K562 (cell line): ENCODE data around the gene RBM20. TPM values are rescaled to one million over a fixed set of nuclear protein-coding genes. Genes with fewer than 3 reads are reported as not detected.

ENCODE experiments used
- ATAC-seq: fragments of 200-7000 bp; cut with Tn5 transposase; 3 replicates; pipeline ENCODE4 v1.9.1; 2020; ENCODE audit warnings: moderate library complexity
- BruUV-seq: library from RNA; stranded (reverse); fragments of 400-500 nt; replicated peaks from 2 replicates; lab custom pipeline; 2021; lab: Mats Ljungman, UMichigan
- CTCF ChIA-PET: fragments of 300-600 bp; formaldehyde crosslinking; extraction: SDS; loops from one replicate; lab custom pipeline; 2021; ENCODE audit warnings: low intra/inter-chr PET ratio; lab: Yijun Ruan, JAX
- POLR2A ChIA-PET: fragments of 300-600, 350-650 bp; sonication (Branson Sonifier 250); formaldehyde crosslinking; extraction: SDS; loops from one replicate; lab custom pipeline; 2021; ENCODE audit warnings: antibody characterized with exemption, inconsistent platforms; lab: Yijun Ruan, JAX
- DNase-seq, 4 experiments: peaks; one replicate each; pipeline versions ENCODE4 v3.0.0 to v3.0.0-alpha.2; 2011 to 2018; ENCODE audit warnings: low spot score in 3 of 4, mixed read lengths in 3 of 4; ENCODE audit errors: extremely low read depth in 1 of 4
- FAIRE-seq: peaks from 2 replicates; lab custom pipeline; 2011; peaks lifted over from hg19 to GRCh38; lab: Jason Lieb, UNC
- H2AFZ ChIP-seq: 2 replicates; pipeline ENCODE4 v1.6.0; 2011; ENCODE audit warnings: low read depth, low read length, control low read depth, inconsistent platforms
- H3K27ac ChIP-seq: fragments of 200-600 bp; 3 replicates; pipeline ENCODE4 v1.8.0; 2011; ENCODE audit warnings: low read depth, mild to moderate bottlenecking, control low read depth, inconsistent platforms, low read length, moderate library complexity, mixed read lengths; ENCODE audit errors: extremely low read depth
- H3K27me3 ChIP-seq, 2 experiments: fragments of 300-600 bp in 1 of 2; 2 replicates in 1 of 2; 3 replicates in 1 of 2; pipeline versions ENCODE4 v1.6.0 to v1.8.0; 2011; ENCODE audit warnings: inconsistent platforms in 2 of 2, low read length in 2 of 2, mild to moderate bottlenecking in 1 of 2, mixed read lengths in 1 of 2, moderate library complexity in 1 of 2; ENCODE audit not compliant: control insufficient read depth in 2 of 2, insufficient read depth in 2 of 2
- H3K36me3 ChIP-seq: fragments of 300-600 bp; 3 replicates; pipeline ENCODE4 v1.8.0; 2011; ENCODE audit warnings: mild to moderate bottlenecking, low read length, inconsistent platforms; ENCODE audit not compliant: control insufficient read depth, insufficient read depth
- H3K4me1 ChIP-seq, 2 experiments: fragments of 200-600 bp in 1 of 2; replicated peaks in 1 of 2; 2 replicates in 1 of 2; 3 replicates in 1 of 2; pipeline versions ENCODE4 v1.5.1 to v1.8.0; 2011; ENCODE audit warnings: inconsistent platforms in 2 of 2, low read length in 2 of 2, mild to moderate bottlenecking in 1 of 2, mixed read lengths in 1 of 2, moderate library complexity in 1 of 2; ENCODE audit not compliant: control insufficient read depth in 2 of 2, insufficient read depth in 2 of 2
- H3K4me2 ChIP-seq: 2 replicates; pipeline ENCODE4 v1.6.1; 2011; ENCODE audit warnings: low read length, control low read depth, inconsistent platforms, mixed read lengths; ENCODE audit not compliant: insufficient read depth
- H3K4me3 ChIP-seq: fragments of 200-600 bp; sonication (generic), shearing (Covaris generic); 2 replicates; pipeline ENCODE4 v1.5.1; 2016; ENCODE audit warnings: control low read depth, inconsistent platforms
- H3K79me2 ChIP-seq: fragments of 200-600 bp; 3 replicates; pipeline ENCODE4 v1.8.0; 2011; ENCODE audit warnings: low read length, inconsistent platforms; ENCODE audit not compliant: control insufficient read depth, insufficient read depth
- H3K9ac ChIP-seq, 2 experiments: 2 replicates each; pipeline versions ENCODE4 v1.6.0 to v1.6.1; 2011; ENCODE audit warnings: low read depth in 2 of 2, low read length in 2 of 2, control low read depth in 1 of 2, inconsistent platforms in 1 of 2, mild to moderate bottlenecking in 1 of 2, mixed read lengths in 1 of 2; ENCODE audit not compliant: insufficient read depth in 1 of 2
- H3K9me1 ChIP-seq: one replicate; pipeline ENCODE4 v1.6.0; 2011; ENCODE audit warnings: inconsistent platforms, mild to moderate bottlenecking, low read length, moderate library complexity; ENCODE audit not compliant: control insufficient read depth, insufficient read depth
- H3K9me3 ChIP-seq: replicated peaks from 2 replicates; pipeline ENCODE4 v1.5.1; 2011; ENCODE audit warnings: low read depth, low read length, inconsistent platforms; ENCODE audit not compliant: control insufficient read depth, insufficient read depth
- H4K20me1 ChIP-seq: replicated peaks from 2 replicates; pipeline ENCODE4 v1.6.1; 2011; ENCODE audit warnings: low read length, inconsistent platforms, mixed read lengths; ENCODE audit not compliant: control insufficient read depth, insufficient read depth
- FOS ChIP-seq: IDR thresholded peaks from 3 replicates; pipeline ENCODE4 v1.6.1; 2011; ENCODE audit not compliant: insufficient read length; ENCODE audit errors: extremely low read depth
- GTF2A2 ChIP-seq: IDR thresholded peaks from 2 replicates; pipeline ENCODE4 v1.6.1; 2016; ENCODE audit warnings: mild to moderate bottlenecking, missing genetic modification characterization, missing compliant biosample characterization
- MAX ChIP-seq: sonication (generic); formaldehyde crosslinking; IDR thresholded peaks from 2 replicates; pipeline ENCODE4 v1.9.0; 2022; ENCODE audit warnings: mild to moderate bottlenecking, missing genetic modification reagents
- MBD2 ChIP-seq: sonication (generic); IDR thresholded peaks from 2 replicates; pipeline ENCODE4 v1.6.1; 2016; ENCODE audit warnings: low read depth, borderline replicate concordance
- MEF2D ChIP-seq: conservative IDR thresholded peaks from 2 replicates; pipeline ENCODE4 v1.6.1; 2016; ENCODE audit warnings: low read depth, missing genetic modification characterization, missing compliant biosample characterization
- MYBL2 ChIP-seq, 2 experiments: fragments of 450-650 bp in 1 of 2; sonication (generic) in 1 of 2; formaldehyde crosslinking in 1 of 2; IDR thresholded peaks; 2 replicates each; pipeline versions ENCODE4 v1.6.1 to v1.8.1; 2017 to 2022; ENCODE audit warnings: borderline replicate concordance in 1 of 2, inconsistent platforms in 1 of 2, low read depth in 1 of 2, mild to moderate bottlenecking in 1 of 2, missing genetic modification reagents in 1 of 2, moderate library complexity in 1 of 2
- RBM25 ChIP-seq: fragments of 200-400 bp; formaldehyde crosslinking; IDR thresholded peaks from 2 replicates; pipeline ENCODE4 v1.6.1; 2018; ENCODE audit warnings: low read length, low read depth, moderate library complexity; ENCODE audit not compliant: severe bottlenecking
- TARDBP ChIP-seq: fragments of 450-650 bp; IDR thresholded peaks from 2 replicates; pipeline ENCODE4 v1.6.1; 2016
- ZFPM2 ChIP-seq: fragments of 250-450 bp; sonication (Bioruptor Pico); IDR thresholded peaks from 2 replicates; pipeline ENCODE4 v1.5.1; 2022; ENCODE audit warnings: mild to moderate bottlenecking
- ZFX ChIP-seq: sonication (generic); formaldehyde crosslinking; IDR thresholded peaks from 2 replicates; pipeline ENCODE4 v1.8.0; 2022; ENCODE audit warnings: mild to moderate bottlenecking, missing genetic modification reagents, moderate library complexity
- ZNF609 ChIP-seq: sonication (generic); formaldehyde crosslinking; IDR thresholded peaks from 2 replicates; pipeline ENCODE4 v1.8.1; 2023; ENCODE audit warnings: missing genetic modification reagents, mild to moderate bottlenecking, borderline replicate concordance
- ZNF717 ChIP-seq: fragments of 250-450 bp; sonication (Bioruptor Pico); IDR thresholded peaks from 2 replicates; pipeline ENCODE4 v1.5.0; 2021
- WGBS: fragments of 100-300 bp; shearing (Covaris generic); methylation state at CpG from one replicate; pipeline ENCODE4 v1.1.6; 2016; ENCODE audit warnings: low coverage, mixed read lengths; ENCODE audit not compliant: insufficient coverage; ENCODE audit errors: missing lambda C conversion rate; 5-methylcytosine and 5-hydroxymethylcytosine counted together
- in situ Hi-C: fragments of 300-500 bp; cut with MboI; formaldehyde crosslinking; loops from 4 replicates; pipeline ENCODE4 v1.15.0; 2018; ENCODE audit warnings: inconsistent platforms, mixed read lengths
- intact Hi-C: fragments of 100-400 bp; cut with micrococcal nuclease; formaldehyde crosslinking; loops from 2 replicates; pipeline ENCODE4 v1.14.2; 2022
- polyA plus RNA-seq, 8 experiments: library from polyadenylated mRNA; depleted of rRNA in 4 of 8; stranded (reverse) in 5 of 8; unstranded in 3 of 8; fragments of >200 nt; fragmentation: Nextera tagmentation in 2 of 8; fragmentation: Illumina TruSeq in 1 of 8; extraction: Ambion mirVana in 2 of 8; extraction: Trizol in 1 of 8; gene quantifications; 2 replicates each; pipeline versions ENCODE4 v1.2.1 to v1.2.3, GENCODE V29; 2011 to 2014; ENCODE audit warnings: inconsistent platforms in 1 of 8, missing spikeins in 1 of 8
- total RNA-seq, 7 experiments: library from RNA; depleted of rRNA in 6 of 7; stranded (reverse); fragments of >200 nt in 6 of 7; fragmentation: Illumina TruSeq in 2 of 7; extraction: Trizol in 2 of 7; gene quantifications; 2 replicates each; pipeline versions ENCODE4 v1.2.1 to v1.2.3, GENCODE V29; 2011 to 2021; ENCODE audit warnings: low replicate concordance in 1 of 7

Gene RBM20
- total and polyA plus RNA-seq, 9 of the 15 experiments (the other 6 are each of a cell fraction or from before 2014, with no cell fraction given) = 0.63 to 5.7 (median 3.2) TPM

GRCh38 chr10:110845756-110846620, 201.9 kb downstream of the RBM20 start:
- no peaks in the 10 kb centered on the region for H3K9me1 ChIP-seq
- H3K4me2 ChIP-seq = no peak overlapping the region
- no peaks in the 10 kb centered on the region for H3K79me2 ChIP-seq
- H3K27me3 ChIP-seq = no peaks in the 10 kb centered on the region
- no peak overlapping the region for H3K27ac ChIP-seq
- WGBS = 13% methylated on average over 2 of the region's 3 CpGs
- no peak for DNase-seq
- FAIRE-seq = no peak
- no peak for TF ChIP-seq RBM25
- TF ChIP-seq MYBL2 (IDR thresholded peaks at IDR 0.05; ENCODE audit: low read depth) = no peak
- no peak for TF ChIP-seq MYBL2 (CRISPR knock-in tag; IDR thresholded peaks at IDR 0.05; ENCODE audit: borderline replicate concordance)
- TF ChIP-seq FOS = no peak
- no peak for TF ChIP-seq ZFPM2
- TF ChIP-seq GTF2A2 (tag) = no peak
- TF ChIP-seq MEF2D (tag) = no peak
- TF ChIP-seq ZNF717 (CRISPR knock-in tag) = no peak
- no peak for TF ChIP-seq ZFX
- TF ChIP-seq ZNF609 = no peak
- no peak for TF ChIP-seq TARDBP
- TF ChIP-seq MAX (CRISPR knock-in tag) = no peak
- TF ChIP-seq MBD2 = no peak
- TF ChIP-seq, all 486 proteins: peak for 0
- ChIA-PET CTCF (no interaction called here), POLR2A (interaction anchor here (0.8 to 1.0 kb wide), 3 partner anchors 9 to 25 kb away, joined by 4 to 6 read pairs (median 4); partner anchors contain the start of gene PDCD4)
- H2AFZ ChIP-seq = no peak overlapping the region
- no peaks in the 10 kb centered on the region for H3K9me3 ChIP-seq
- in situ Hi-C loops = no loop called here
- BruUV-seq = no TSS peak
- H4K20me1 ChIP-seq = no peaks in the 10 kb centered on the region
- intact Hi-C loops = no loop called here
- ATAC-seq = no peak
- H3K4me1 ChIP-seq = peaks cover 0 to 6% of the 10 kb centered on the region in 2 experiments; a peak in 1 of 5 replicates
- H3K9ac ChIP-seq = no peak overlapping the region
- H3K4me3 ChIP-seq = no peak overlapping the region
- no peaks in the 10 kb centered on the region; the same call in 2 of the 3 replicates for H3K36me3 ChIP-seq
